DOHH2 (cell line): Measurements from ENCODE around the gene TPGS2.

Source experiments
- H3F3A ChIP-seq: fragments of 200-600 bp; sonication (generic), shearing (Covaris generic); 2 replicates; pipeline ENCODE4 v1.6.0; 2016; ENCODE audit warnings: antibody characterized with exemption, mild to moderate bottlenecking; ENCODE audit not compliant: control insufficient read depth, insufficient read depth
- H3K27ac ChIP-seq: fragments of 200-600 bp; sonication (generic); 2 replicates; pipeline ENCODE4 v1.5.1; 2014; ENCODE audit warnings: low read depth, mild to moderate bottlenecking, low read length, moderate library complexity
- H3K27me3 ChIP-seq: fragments of 200-600 bp; sonication (generic); 2 replicates; pipeline ENCODE4 v1.6.1; 2014; ENCODE audit warnings: mild to moderate bottlenecking, low read length, mixed read lengths; ENCODE audit not compliant: control insufficient read depth
- H3K36me3 ChIP-seq: fragments of 200-600 bp; sonication (generic); 2 replicates; pipeline ENCODE4 v1.6.1; 2014; ENCODE audit warnings: mild to moderate bottlenecking, low read length, moderate library complexity, mixed read lengths; ENCODE audit not compliant: control insufficient read depth
- H3K4me1 ChIP-seq: fragments of 200-600 bp; sonication (generic); 2 replicates; pipeline ENCODE4 v1.6.1; 2014; ENCODE audit warnings: mild to moderate bottlenecking, low read length, mixed read lengths; ENCODE audit not compliant: control insufficient read depth
- H3K4me2 ChIP-seq: fragments of 200-600 bp; sonication (generic); 2 replicates; pipeline ENCODE4 v1.6.0; 2014; ENCODE audit warnings: mild to moderate bottlenecking, low read length, moderate library complexity
- H3K4me3 ChIP-seq: fragments of 200-600 bp; sonication (generic); 2 replicates; pipeline ENCODE4 v1.5.1; 2014; ENCODE audit warnings: mild to moderate bottlenecking, low read length, mixed read lengths
- H3K79me2 ChIP-seq: fragments of 200-600 bp; sonication (generic); 2 replicates; pipeline ENCODE4 v1.6.1; 2014; ENCODE audit warnings: mild to moderate bottlenecking, low read length, mixed read lengths; ENCODE audit not compliant: control insufficient read depth
- H3K9me2 ChIP-seq: fragments of 200-600 bp; sonication (generic); replicated peaks from 2 replicates; pipeline ENCODE4 v1.6.1; 2014; ENCODE audit warnings: mild to moderate bottlenecking, low read length, mixed read lengths; ENCODE audit not compliant: control insufficient read depth
- H3K9me3 ChIP-seq: fragments of 200-600 bp; sonication (generic); 2 replicates; pipeline ENCODE4 v1.6.1; 2014; ENCODE audit warnings: antibody characterized with exemption, low read length, mixed read lengths; ENCODE audit not compliant: control insufficient read depth, insufficient read depth
- H4K20me1 ChIP-seq: fragments of 200-600 bp; sonication (generic); 2 replicates; pipeline ENCODE4 v1.6.0; 2014; ENCODE audit warnings: low read depth, mild to moderate bottlenecking, antibody characterized with exemption, low read length, moderate library complexity; ENCODE audit not compliant: control insufficient read depth, insufficient read depth
- EZH2phosphoT487 ChIP-seq: fragments of 200-600 bp; sonication (generic); IDR thresholded peaks from 2 replicates; pipeline ENCODE4 v1.6.1; 2017; ENCODE audit warnings: borderline replicate concordance, mild to moderate bottlenecking, antibody characterized with exemption, low read length, moderate library complexity, mixed read lengths
- TF ChIP-seq, protein P1 (sequence below): fragments of 200-600 bp; sonication (generic); IDR thresholded peaks from one replicate; pipeline ENCODE4 v1.5.1; 2014; ENCODE audit warnings: antibody characterized with exemption, mild to moderate bottlenecking, low read depth, low read length; ENCODE audit not compliant: poor library complexity, severe bottlenecking

The TPGS2 gene

GRCh38 chr18:36771245-36771644, 57.6 kb downstream of the TPGS2 start:
- Histone ChIP-seq H3K36me3 (peaks cover 13% of the 10 kb centered on the region), H3K4me3 (peak overlapping the region; percentile 11), H3K9me2 (no peaks in the 10 kb centered on the region), H3K9me3 (peaks cover 3% of the 10 kb centered on the region; the same call in 1 of the 2 replicates), H3K79me2 (no peaks in the 10 kb centered on the region), H4K20me1 (no peaks in the 10 kb centered on the region), H3F3A (no peaks in the 10 kb centered on the region), H3K4me1 (peaks cover 22% of the 10 kb centered on the region), H3K27ac (peak overlapping the region; percentile 33), H3K27me3 (no peaks in the 10 kb centered on the region), H3K4me2 (peak overlapping the region; percentile 38)
- TF ChIP-seq, protein P1, sequence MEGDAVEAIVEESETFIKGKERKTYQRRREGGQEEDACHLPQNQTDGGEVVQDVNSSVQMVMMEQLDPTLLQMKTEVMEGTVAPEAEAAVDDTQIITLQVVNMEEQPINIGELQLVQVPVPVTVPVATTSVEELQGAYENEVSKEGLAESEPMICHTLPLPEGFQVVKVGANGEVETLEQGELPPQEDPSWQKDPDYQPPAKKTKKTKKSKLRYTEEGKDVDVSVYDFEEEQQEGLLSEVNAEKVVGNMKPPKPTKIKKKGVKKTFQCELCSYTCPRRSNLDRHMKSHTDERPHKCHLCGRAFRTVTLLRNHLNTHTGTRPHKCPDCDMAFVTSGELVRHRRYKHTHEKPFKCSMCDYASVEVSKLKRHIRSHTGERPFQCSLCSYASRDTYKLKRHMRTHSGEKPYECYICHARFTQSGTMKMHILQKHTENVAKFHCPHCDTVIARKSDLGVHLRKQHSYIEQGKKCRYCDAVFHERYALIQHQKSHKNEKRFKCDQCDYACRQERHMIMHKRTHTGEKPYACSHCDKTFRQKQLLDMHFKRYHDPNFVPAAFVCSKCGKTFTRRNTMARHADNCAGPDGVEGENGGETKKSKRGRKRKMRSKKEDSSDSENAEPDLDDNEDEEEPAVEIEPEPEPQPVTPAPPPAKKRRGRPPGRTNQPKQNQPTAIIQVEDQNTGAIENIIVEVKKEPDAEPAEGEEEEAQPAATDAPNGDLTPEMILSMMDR = no peak
- TF ChIP-seq EZH2phosphoT487 = no peak

DNA sequence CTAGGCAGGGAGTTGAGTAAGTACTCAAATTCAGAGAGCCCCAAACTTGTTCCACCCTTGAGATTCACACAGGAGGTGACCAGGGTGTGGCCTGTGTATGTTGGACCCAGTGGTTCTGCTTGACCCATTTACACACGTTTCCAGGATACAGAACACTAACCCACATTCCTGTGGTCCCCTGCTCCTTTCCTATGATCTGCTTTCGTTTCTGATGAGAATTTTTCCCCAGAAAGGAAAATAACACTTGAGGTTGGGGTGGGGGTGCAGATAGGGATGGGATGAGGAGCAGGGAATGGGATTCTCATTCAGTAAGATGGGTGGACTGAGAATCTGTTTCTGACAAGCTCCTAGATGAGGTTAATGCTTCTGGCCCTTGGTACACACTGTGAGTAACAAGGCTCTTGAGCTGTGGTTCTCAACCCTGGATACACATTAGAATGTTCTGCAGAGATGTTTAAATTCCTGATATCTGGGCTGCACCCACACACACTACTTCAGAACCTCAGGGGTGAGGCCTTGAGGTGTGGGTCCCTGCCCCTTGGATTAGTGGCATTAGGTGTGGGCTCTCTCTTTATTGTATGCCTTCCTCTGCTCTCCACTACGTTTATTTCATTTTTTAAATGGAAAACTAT, 58.4 kb downstream of the TPGS2 start:
- peaks cover 13% of the 10 kb centered on the region for H3K36me3 ChIP-seq
- TF ChIP-seq, protein P1 = no peak
- TF ChIP-seq EZH2phosphoT487 = no peak
- H3K27ac ChIP-seq = peak overlapping the region; percentile 33
- H3K27me3 ChIP-seq = no peaks in the 10 kb centered on the region
- H3K79me2 ChIP-seq = no peaks in the 10 kb centered on the region
- H4K20me1 ChIP-seq = no peaks in the 10 kb centered on the region
- no peaks in the 10 kb centered on the region for H3F3A ChIP-seq
- H3K9me3 ChIP-seq = peaks cover 3% of the 10 kb centered on the region; the same call in 1 of the 2 replicates
- H3K4me3 ChIP-seq = no peak overlapping the region
- H3K4me2 ChIP-seq = no peak overlapping the region; the same call in 1 of the 2 replicates
- peaks cover 22% of the 10 kb centered on the region for H3K4me1 ChIP-seq
- no peaks in the 10 kb centered on the region for H3K9me2 ChIP-seq

DNA sequence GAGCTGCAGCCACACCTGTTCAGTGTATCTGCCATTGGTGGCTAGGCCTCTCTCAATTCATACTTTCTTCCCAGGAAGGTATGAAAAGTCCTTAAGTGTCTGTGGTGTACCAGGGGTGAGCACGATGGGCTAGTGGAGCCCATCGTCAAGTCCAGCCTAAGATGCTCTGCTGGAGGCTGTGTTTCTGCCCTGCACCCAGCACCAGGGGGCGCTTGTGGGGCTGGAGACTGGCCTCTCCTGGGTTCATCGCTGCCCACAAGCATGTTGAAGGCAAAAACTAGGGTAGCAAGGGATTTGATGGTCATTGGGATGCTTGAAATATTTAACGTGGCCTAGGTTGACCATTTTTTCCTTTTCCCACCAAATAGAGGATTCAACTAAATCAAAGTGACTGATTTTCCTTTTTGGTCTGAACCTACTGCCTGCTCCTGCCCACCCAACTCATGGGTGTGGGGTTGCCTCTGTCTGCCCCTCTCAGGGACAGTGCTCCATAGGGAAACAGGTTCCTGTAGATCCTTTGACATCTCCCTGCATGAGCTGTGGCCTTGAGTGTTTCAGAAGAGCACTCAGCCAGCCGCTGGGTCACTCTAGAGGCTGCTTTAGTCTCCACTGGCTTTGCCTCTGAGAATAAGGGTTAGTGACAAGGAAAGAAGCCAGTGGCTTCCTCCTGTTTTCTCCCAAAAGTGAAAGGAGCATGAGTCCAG, 59.0 kb downstream of the TPGS2 start:
- Histone ChIP-seq H3K79me2 (no peaks in the 10 kb centered on the region), H3K36me3 (peaks cover 13% of the 10 kb centered on the region), H3K4me1 (peaks cover 22% of the 10 kb centered on the region), H3F3A (no peaks in the 10 kb centered on the region), H3K4me3 (no peak overlapping the region), H3K9me2 (no peaks in the 10 kb centered on the region), H3K4me2 (no peak overlapping the region), H3K9me3 (peaks cover 3% of the 10 kb centered on the region; the same call in 1 of the 2 replicates), H3K27ac (no peak overlapping the region), H4K20me1 (no peaks in the 10 kb centered on the region), H3K27me3 (no peaks in the 10 kb centered on the region)
- TF ChIP-seq, protein P1 = peak; percentile 69
- no peak for TF ChIP-seq EZH2phosphoT487
